Neural cell (in vitro differentiated cells): ENCODE data around the gene PARL. TPM values are rescaled to one million over a fixed set of nuclear protein-coding genes. Genes with fewer than 3 reads are reported as not detected.

Experiments used
- H2AFZ ChIP-seq: fragments of 200-600, 300-800 bp; sonication (generic), shearing (Covaris generic); 2 replicates; pipeline ENCODE4 v1.6.0; 2014; ENCODE audit warnings: low read depth, mild to moderate bottlenecking, antibody characterized with exemption, low read length, moderate library complexity
- H3F3A ChIP-seq: fragments of 200-600 bp; shearing (Covaris generic); 2 replicates; pipeline ENCODE4 v1.6.1; 2016; ENCODE audit warnings: mild to moderate bottlenecking, moderate library complexity, mixed read lengths, antibody characterized with exemption, low read length; ENCODE audit not compliant: insufficient read depth, poor library complexity, severe bottlenecking
- H3K27ac ChIP-seq: fragments of 200-600, 300-800 bp; sonication (generic), shearing (Covaris generic); 2 replicates; pipeline ENCODE4 v1.5.1; 2014; ENCODE audit warnings: mild to moderate bottlenecking, low read length, moderate library complexity
- H3K27me3 ChIP-seq: fragments of 300-800, 200-600 bp; sonication (generic), shearing (Covaris generic); 2 replicates; pipeline ENCODE4 v1.6.0; 2014; ENCODE audit warnings: mild to moderate bottlenecking, low read depth, low read length, moderate library complexity; ENCODE audit not compliant: insufficient read depth
- H3K36me3 ChIP-seq: fragments of 300-800, 200-600 bp; sonication (generic), shearing (Covaris generic); 2 replicates; pipeline ENCODE4 v1.5.1; 2014; ENCODE audit warnings: mild to moderate bottlenecking, antibody characterized with exemption, low read length, moderate library complexity; ENCODE audit not compliant: insufficient read depth
- H3K4me2 ChIP-seq: fragments of 300-800, 200-600 bp; sonication (generic), shearing (Covaris generic); 2 replicates; pipeline ENCODE4 v1.6.0; 2014; ENCODE audit warnings: mild to moderate bottlenecking, low read length
- H3K4me3 ChIP-seq: fragments of 300-800, 200-600 bp; sonication (generic), shearing (Covaris generic); 2 replicates; pipeline ENCODE4 v1.5.1; 2014; ENCODE audit warnings: mild to moderate bottlenecking, low read length, moderate library complexity
- H3K79me2 ChIP-seq: fragments of 200-600 bp; shearing (Covaris generic); replicated peaks from 2 replicates; pipeline ENCODE4 v1.6.0; 2014; ENCODE audit warnings: mild to moderate bottlenecking, low read length, moderate library complexity; ENCODE audit not compliant: insufficient read depth
- H3K9ac ChIP-seq: fragments of 300-800, 200-600 bp; sonication (generic), shearing (Covaris generic); 2 replicates; pipeline ENCODE4 v1.6.1; 2016; ENCODE audit warnings: mild to moderate bottlenecking, low read length, mixed read lengths
- H3K9me2 ChIP-seq: fragments of 200-600 bp; shearing (Covaris generic); 2 replicates; pipeline ENCODE4 v1.6.1; 2016; ENCODE audit warnings: mild to moderate bottlenecking, low read length, mixed read lengths; ENCODE audit not compliant: insufficient read depth
- H3K9me3 ChIP-seq: fragments of 200-600, 300-800 bp; sonication (generic), shearing (Covaris generic); 2 replicates; pipeline ENCODE4 v1.6.1; 2016; ENCODE audit warnings: mild to moderate bottlenecking, mixed run types, low read length, moderate library complexity, mixed read lengths
- H4K20me1 ChIP-seq: fragments of 200-600 bp; shearing (Covaris generic); 2 replicates; pipeline ENCODE4 v1.6.1; 2016; ENCODE audit warnings: mild to moderate bottlenecking, mixed run types; ENCODE audit not compliant: insufficient read depth
- CTCF ChIP-seq: fragments of 450-650 bp; IDR thresholded peaks from 2 replicates; pipeline ENCODE4 v1.5.1; 2014; ENCODE audit warnings: antibody characterized with exemption, mild to moderate bottlenecking, moderate library complexity; ENCODE audit not compliant: poor library complexity, severe bottlenecking
- EP300 ChIP-seq: fragments of 450-650 bp; conservative IDR thresholded peaks from 2 replicates; pipeline ENCODE4 v1.6.1; 2014; ENCODE audit warnings: antibody characterized with exemption, mild to moderate bottlenecking, moderate library complexity; ENCODE audit not compliant: poor library complexity, severe bottlenecking
- EZH2 ChIP-seq: fragments of 200-600, 300-800 bp; shearing (Covaris generic), sonication (generic); IDR thresholded peaks from 2 replicates; pipeline ENCODE4 v1.6.1; 2014; ENCODE audit warnings: antibody characterized with exemption, low read length, borderline replicate concordance, mild to moderate bottlenecking; ENCODE audit not compliant: insufficient read depth, poor library complexity, severe bottlenecking
- MXI1 ChIP-seq: fragments of 450-650 bp; conservative IDR thresholded peaks from 2 replicates; pipeline ENCODE4 v1.6.1; 2014; ENCODE audit warnings: antibody characterized with exemption, mild to moderate bottlenecking; ENCODE audit not compliant: poor library complexity, severe bottlenecking
- POLR2AphosphoS5 ChIP-seq: IDR thresholded peaks from 2 replicates; pipeline ENCODE4 v1.6.1; 2012
- RAD21 ChIP-seq: fragments of 450-650 bp; conservative IDR thresholded peaks from 2 replicates; pipeline ENCODE4 v1.6.1; 2014; ENCODE audit warnings: antibody characterized with exemption, mild to moderate bottlenecking, moderate library complexity
- REST ChIP-seq: IDR thresholded peaks from 2 replicates; pipeline ENCODE4 v1.6.1; 2012; ENCODE audit warnings: borderline replicate concordance
- SMC3 ChIP-seq: fragments of 450-650 bp; conservative IDR thresholded peaks from 2 replicates; pipeline ENCODE4 v1.6.1; 2014; ENCODE audit warnings: antibody characterized with exemption, mild to moderate bottlenecking, moderate library complexity; ENCODE audit not compliant: poor library complexity
- TAF1 ChIP-seq: IDR thresholded peaks from 2 replicates; pipeline ENCODE4 v1.6.1; 2012; ENCODE audit warnings: low read depth
- polyA plus RNA-seq: library from polyadenylated mRNA; depleted of rRNA; stranded (reverse); fragments of >200 nt; gene quantifications from 2 replicates; pipeline ENCODE4 v1.2.3, GENCODE V29; 2014

PARL gene
- polyA plus RNA-seq, 1 donor from 2014 or later: 59.2 TPM

GRCh38 chr3:183873914-183874313 is 10.8 kb downstream of the PARL start:
- Histone ChIP-seq H2AFZ (no peak overlapping the region), H3K27me3 (no peaks in the 10 kb centered on the region), H3F3A (no peaks in the 10 kb centered on the region), H3K27ac (no peak overlapping the region), H4K20me1 (no peaks in the 10 kb centered on the region), H3K9ac (no peak overlapping the region), H3K9me2 (no peaks in the 10 kb centered on the region), H3K4me2 (no peak overlapping the region), H3K36me3 (no peaks in the 10 kb centered on the region), H3K9me3 (no peaks in the 10 kb centered on the region), H3K4me3 (no peak overlapping the region), H3K79me2 (peaks cover 13% of the 10 kb centered on the region)
- no peak for TF ChIP-seq RAD21
- no peak for TF ChIP-seq REST
- TF ChIP-seq TAF1: no peak
- TF ChIP-seq EZH2: no peak
- no peak for TF ChIP-seq POLR2AphosphoS5
- TF ChIP-seq EP300: no peak
- TF ChIP-seq CTCF: no peak
- no peak for TF ChIP-seq SMC3

GRCh38 chr3:183871541-183871940 is 13.1 kb downstream of the PARL start:
- Histone ChIP-seq H3K79me2 (peaks cover 18% of the 10 kb centered on the region), H3K4me2 (no peak overlapping the region), H3K27me3 (no peaks in the 10 kb centered on the region), H4K20me1 (no peaks in the 10 kb centered on the region), H3K27ac (no peak overlapping the region), H3K4me3 (no peak overlapping the region), H3K36me3 (no peaks in the 10 kb centered on the region), H3K9me3 (no peaks in the 10 kb centered on the region), H3K9me2 (no peaks in the 10 kb centered on the region), H3F3A (no peaks in the 10 kb centered on the region), H2AFZ (no peak overlapping the region), H3K9ac (no peak overlapping the region)
- TF ChIP-seq MXI1: no peak

GRCh38 chr3:183870563-183870962 is 14.1 kb downstream of the PARL start:
- no peaks in the 10 kb centered on the region for H3K9me2 ChIP-seq

More at GRCh38 chr3:183870563-183870962, 14.1 kb downstream of the PARL start:
- TF ChIP-seq EP300: no peak
- TF ChIP-seq MXI1: no peak
- TF ChIP-seq EZH2: no peak
- TF ChIP-seq TAF1: no peak
- TF ChIP-seq SMC3: no peak
- no peak for TF ChIP-seq POLR2AphosphoS5
- no peak for TF ChIP-seq CTCF
- TF ChIP-seq RAD21: no peak
- TF ChIP-seq REST: no peak
- Histone ChIP-seq H3K27me3 (no peaks in the 10 kb centered on the region), H2AFZ (no peak overlapping the region), H3K27ac (no peak overlapping the region), H3K9me3 (no peaks in the 10 kb centered on the region), H3K4me2 (no peak overlapping the region), H3K79me2 (peaks cover 15% of the 10 kb centered on the region), H3K4me3 (no peak overlapping the region), H4K20me1 (no peaks in the 10 kb centered on the region), H3K9ac (no peak overlapping the region), H3F3A (no peaks in the 10 kb centered on the region), H3K36me3 (no peaks in the 10 kb centered on the region)
